NB4 (cell line): ENCODE data around the gene SCAMP5.

Source experiments
- DNase-seq: peaks from one replicate; pipeline ENCODE4 v3.0.0; 2010; ENCODE audit warnings: low read depth
- H3K4me3 ChIP-seq: one replicate; pipeline ENCODE4 v1.5.1; 2011; ENCODE audit warnings: mild to moderate bottlenecking, low read depth, low read length, moderate library complexity
- CTCF ChIP-seq: IDR thresholded peaks from one replicate; pipeline ENCODE4 v1.5.1; 2012; ENCODE audit warnings: low read depth, low read length
- MYC ChIP-seq: IDR thresholded peaks from 2 replicates; pipeline ENCODE4 v1.6.1; 2011; ENCODE audit warnings: low read depth, low read length
- POLR2A ChIP-seq: IDR thresholded peaks from 2 replicates; pipeline ENCODE4 v1.6.1; 2011; ENCODE audit warnings: mild to moderate bottlenecking; ENCODE audit not compliant: insufficient read length; ENCODE audit errors: extremely low read depth
- TF ChIP-seq, protein P1 (sequence below): IDR thresholded peaks from 2 replicates; pipeline ENCODE4 v1.6.1; 2011; ENCODE audit warnings: low read depth, low read length

SCAMP5 gene

GRCh38 chr15:75033809-75034208 lies 38.4 kb downstream of the SCAMP5 start:
- TF ChIP-seq CTCF (no peak), POLR2A (no peak), MYC (no peak)
- TF ChIP-seq, protein P1, sequence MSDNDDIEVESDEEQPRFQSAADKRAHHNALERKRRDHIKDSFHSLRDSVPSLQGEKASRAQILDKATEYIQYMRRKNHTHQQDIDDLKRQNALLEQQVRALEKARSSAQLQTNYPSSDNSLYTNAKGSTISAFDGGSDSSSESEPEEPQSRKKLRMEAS: no peak
- DNase-seq: peak; percentile 55
- no peak overlapping the region for H3K4me3 ChIP-seq

DNA sequence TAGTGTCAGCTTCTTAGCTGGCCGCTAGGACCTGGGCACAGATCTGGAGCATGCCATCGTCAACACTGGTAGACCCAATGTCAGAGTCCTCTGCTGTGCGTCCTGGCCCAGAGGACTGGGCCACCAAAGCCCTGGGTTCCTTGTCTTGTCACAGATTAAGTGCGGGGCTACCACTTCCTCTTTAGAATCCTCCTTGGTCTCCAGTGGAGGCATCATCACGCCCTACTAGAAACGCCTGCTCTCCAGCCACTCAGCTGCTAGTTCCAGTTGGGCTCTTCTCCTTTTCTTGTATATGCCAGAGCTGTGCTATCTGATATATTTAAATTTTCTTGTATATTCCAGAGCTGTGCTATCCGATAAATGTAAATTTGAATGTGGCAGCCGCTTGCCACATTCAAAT lies 39.3 kb downstream of the SCAMP5 start:
- peak; percentile 84 for DNase-seq

DNA sequence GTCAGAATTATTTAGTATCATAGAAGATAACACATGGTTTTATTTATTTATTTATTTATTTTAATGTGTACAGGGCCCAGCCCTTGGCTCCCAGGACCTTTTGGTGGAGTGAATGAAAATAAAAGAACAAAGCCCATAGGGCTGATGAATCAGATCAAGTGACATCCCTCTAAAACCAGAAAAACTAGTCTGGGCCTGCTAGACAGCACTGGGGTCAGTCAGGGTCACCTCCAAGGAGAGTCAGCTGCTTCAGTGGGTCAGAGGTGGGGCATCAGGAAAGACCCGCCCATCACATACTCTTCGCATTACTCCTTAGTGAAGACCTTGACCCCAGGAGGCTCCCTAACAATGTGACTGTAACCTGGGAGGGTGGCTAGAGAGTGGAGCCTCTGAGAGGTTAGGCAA lies 40.9 kb downstream of the SCAMP5 start:
- DNase-seq: peak; percentile 40
- TF ChIP-seq, protein P1: no peak
- H3K4me3 ChIP-seq: no peak overlapping the region

More for the DNA sequence above, 39.3 kb downstream of the SCAMP5 start:
- no peak for TF ChIP-seq MYC
- TF ChIP-seq, protein P1: 0 out of 2 replicates have a peak, but pooled peaks have one; percentile 18
- H3K4me3 ChIP-seq: no peak overlapping the region

- H3K4me3 ChIP-seq: no peak overlapping the region
- DNase-seq: peak; percentile 90
- TF ChIP-seq, protein P1: peak; percentile 20; the same call in 1 of the 2 replicates
- TF ChIP-seq CTCF (no peak), MYC (peak; percentile 29; the same call in 1 of the 2 replicates), POLR2A (no peak)
These were observed 42.3 kb downstream of the SCAMP5 start for GRCh38 chr15:75037685-75038084.

DNA sequence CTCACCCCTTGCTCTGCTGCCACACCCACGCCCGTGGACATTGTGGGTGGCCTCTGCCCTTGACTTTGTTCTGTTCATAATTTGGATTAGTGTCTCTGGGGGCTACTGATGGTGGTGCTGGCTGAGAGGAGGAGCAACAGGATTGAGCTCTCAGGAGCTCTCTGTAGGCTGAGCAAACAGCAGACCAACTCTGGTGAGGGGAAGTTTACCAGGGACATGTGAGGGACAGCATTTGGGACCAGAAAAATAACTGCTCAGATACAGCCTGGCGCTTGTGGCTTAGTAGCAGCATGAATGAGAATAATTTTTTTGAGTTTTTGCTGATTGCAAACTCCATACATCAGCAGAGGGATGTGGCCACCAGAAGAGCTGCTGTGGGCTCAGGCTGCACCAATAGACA lies 42.9 kb downstream of the SCAMP5 start:
- H3K4me3 ChIP-seq: no peak overlapping the region
- TF ChIP-seq CTCF: no peak
- TF ChIP-seq, protein P1: no peak
- no peak for TF ChIP-seq POLR2A
- TF ChIP-seq MYC: no peak
- peak; percentile 77 for DNase-seq

- no peak overlapping the region for H3K4me3 ChIP-seq
- peak; percentile 83 for TF ChIP-seq CTCF
- peak; percentile 92 for TF ChIP-seq MYC
- TF ChIP-seq, protein P1: peak; percentile 80
- TF ChIP-seq POLR2A: no peak
- DNase-seq: peak; percentile 100
These were observed 47.6 kb downstream of the SCAMP5 start for GRCh38 chr15:75042730-75043508.
